ENCODE measurements around the gene SLC49A3.

The SLC49A3 gene

GRCh38 chr4:657338-657833 lies 31.6 kb downstream of the SLC49A3 start:
- TF ChIP-seq FOXP2 (optimal IDR thresholded peaks at IDR 0.05; ENCODE audit: borderline replicate concordance, extremely low read depth, extremely low read length, insufficient read depth) (no peak), SIN3A (IDR thresholded peaks at IDR 0.05; ENCODE audit: borderline replicate concordance, insufficient read depth, low read length) (no peak)

- TF ChIP-seq SIN3A (IDR thresholded peaks at IDR 0.05; ENCODE audit: borderline replicate concordance, insufficient read depth, low read length), result no peak
- no peak for TF ChIP-seq REST (IDR thresholded peaks at IDR 0.05; ENCODE audit: insufficient read depth in 1 of 2, low read depth in 2 of 2, low read length in 2 of 2)
- TF ChIP-seq POLR2AphosphoS5 (IDR thresholded peaks at IDR 0.05; ENCODE audit: low read depth, low read length), result no peak
- TF ChIP-seq FOXP2 (optimal IDR thresholded peaks at IDR 0.05; ENCODE audit: borderline replicate concordance, extremely low read depth, extremely low read length, insufficient read depth), result no peak
- no peak for TF ChIP-seq TAF1 (IDR thresholded peaks at IDR 0.05; ENCODE audit: borderline replicate concordance, insufficient read depth, low read length)
Measured at GRCh38 chr4:656436-657337, 32.3 kb downstream of the SLC49A3 start.

GRCh38 chr4:655464-656151 lies 33.3 kb downstream of the SLC49A3 start:
- TF ChIP-seq SIN3A (IDR thresholded peaks at IDR 0.05; ENCODE audit: borderline replicate concordance, insufficient read depth, low read length) (no peak), FOXP2 (optimal IDR thresholded peaks at IDR 0.05; ENCODE audit: borderline replicate concordance, extremely low read depth, extremely low read length, insufficient read depth) (no peak)

DNA sequence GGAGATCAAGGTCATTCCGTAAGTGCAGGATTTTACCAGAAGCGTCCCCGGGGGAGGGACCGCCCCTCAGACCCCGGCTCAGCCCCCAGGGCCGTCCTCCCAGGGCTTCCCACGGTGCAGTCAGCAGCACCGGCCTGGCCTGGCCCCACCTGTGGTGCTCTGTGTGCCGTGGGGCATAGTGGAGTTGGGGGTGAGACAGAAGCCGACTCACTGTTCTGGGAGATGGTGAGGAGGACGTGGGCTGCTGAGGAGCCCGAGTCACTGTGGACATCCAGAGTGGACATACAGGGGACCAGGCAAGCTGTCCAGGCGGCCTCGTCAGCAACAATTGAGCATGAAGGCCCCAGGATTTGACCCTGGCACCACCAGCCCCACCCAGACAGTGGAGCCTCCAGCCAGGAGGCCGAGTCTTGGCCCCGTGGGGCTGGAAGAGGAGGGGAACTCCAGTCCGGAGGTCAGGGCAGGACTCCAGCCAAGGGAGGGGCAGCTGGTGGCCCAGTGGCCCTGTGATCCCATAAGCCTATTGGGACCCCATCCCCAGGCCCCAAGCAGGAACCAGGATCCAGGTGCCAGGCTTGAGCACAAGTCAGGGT lies 34.0 kb downstream of the SLC49A3 start:
- TF ChIP-seq FOXP2 (optimal IDR thresholded peaks at IDR 0.05; ENCODE audit: borderline replicate concordance, extremely low read depth, extremely low read length, insufficient read depth), result no peak
- no peak for TF ChIP-seq POLR2AphosphoS5 (IDR thresholded peaks at IDR 0.05; ENCODE audit: low read depth, low read length)
- no peak for TF ChIP-seq TAF1 (IDR thresholded peaks at IDR 0.05; ENCODE audit: borderline replicate concordance, insufficient read depth, low read length)
- TF ChIP-seq REST (IDR thresholded peaks at IDR 0.05; ENCODE audit: insufficient read depth in 1 of 2, low read depth in 2 of 2, low read length in 2 of 2), result no peak
- TF ChIP-seq SIN3A (IDR thresholded peaks at IDR 0.05; ENCODE audit: borderline replicate concordance, insufficient read depth, low read length), result no peak

GRCh38 chr4:654503-654845 lies 34.5 kb downstream of the SLC49A3 start:
- no peak for TF ChIP-seq REST (IDR thresholded peaks at IDR 0.05; ENCODE audit: insufficient read depth in 1 of 2, low read depth in 2 of 2, low read length in 2 of 2)
- no peak for TF ChIP-seq POLR2AphosphoS5 (IDR thresholded peaks at IDR 0.05; ENCODE audit: low read depth, low read length)
- TF ChIP-seq SIN3A (IDR thresholded peaks at IDR 0.05; ENCODE audit: borderline replicate concordance, insufficient read depth, low read length), result no peak
- no peak for TF ChIP-seq TAF1 (IDR thresholded peaks at IDR 0.05; ENCODE audit: borderline replicate concordance, insufficient read depth, low read length)
- no peak for TF ChIP-seq FOXP2 (optimal IDR thresholded peaks at IDR 0.05; ENCODE audit: borderline replicate concordance, extremely low read depth, extremely low read length, insufficient read depth)

Measured in PFSK-1 (cell line).